Neuronal stem cell (in vitro differentiated cells): ENCODE results near the gene ANO3.

Source experiments
- DNase-seq: peaks from one replicate; pipeline ENCODE4 v3.0.0-alpha.2; 2013; ENCODE audit warnings: low spot score
- H2AFZ ChIP-seq: one replicate; pipeline ENCODE4 v1.6.1; 2013; ENCODE audit warnings: mild to moderate bottlenecking, low read length, inconsistent platforms
- H2AK5ac ChIP-seq: 2 replicates; pipeline ENCODE4 v1.6.1; 2013; ENCODE audit warnings: low read depth, mild to moderate bottlenecking, inconsistent platforms, low read length, moderate library complexity, mixed read lengths
- H2BK120ac ChIP-seq: 2 replicates; pipeline ENCODE4 v1.6.1; 2013; ENCODE audit warnings: low read depth, mild to moderate bottlenecking, inconsistent platforms, low read length, moderate library complexity, mixed read lengths
- H2BK12ac ChIP-seq: one replicate; pipeline ENCODE4 v1.6.1; 2013; ENCODE audit warnings: low read length, inconsistent platforms
- H2BK15ac ChIP-seq: 2 replicates; pipeline ENCODE4 v1.6.1; 2013; ENCODE audit warnings: mild to moderate bottlenecking, low read length, inconsistent platforms, mixed read lengths
- H2BK5ac ChIP-seq: one replicate; pipeline ENCODE4 v1.6.1; 2013; ENCODE audit warnings: inconsistent platforms, mild to moderate bottlenecking, low read length, moderate library complexity
- H3K14ac ChIP-seq: one replicate; pipeline ENCODE4 v1.6.1; 2013; ENCODE audit warnings: low read length, inconsistent platforms
- H3K18ac ChIP-seq: 2 replicates; pipeline ENCODE4 v1.6.1; 2013; ENCODE audit warnings: low read length, inconsistent platforms
- H3K23ac ChIP-seq: 2 replicates; pipeline ENCODE4 v1.6.1; 2013; ENCODE audit warnings: low read depth, mild to moderate bottlenecking, mixed read lengths, low read length, inconsistent platforms; ENCODE audit not compliant: poor library complexity
- H3K27ac ChIP-seq: replicated peaks from 3 replicates; pipeline ENCODE4 v1.5.1; 2013; ENCODE audit warnings: low read length, inconsistent platforms
- H3K27me3 ChIP-seq, 3 experiments: 2 replicates each; pipeline ENCODE4 v1.6.1; 2013; ENCODE audit warnings: low read length in 3 of 3, mild to moderate bottlenecking in 2 of 3, inconsistent platforms in 1 of 3, low read depth in 1 of 3, mixed read lengths in 1 of 3, moderate library complexity in 1 of 3; ENCODE audit not compliant: control insufficient read depth in 3 of 3, insufficient read depth in 3 of 3
- H3K36me3 ChIP-seq, 2 donors: replicated peaks in 1 of 2; 2 replicates each; pipeline ENCODE4 v1.6.1; 2013; ENCODE audit warnings: low read length in 2 of 2; ENCODE audit not compliant: control insufficient read depth in 2 of 2, insufficient read depth in 2 of 2
- H3K4ac ChIP-seq: 2 replicates; pipeline ENCODE4 v1.6.1; 2013; ENCODE audit warnings: inconsistent platforms, mild to moderate bottlenecking, low read length, moderate library complexity
- H3K4me1 ChIP-seq, 2 donors: 1 replicate in 1 of 2; 2 replicates in 1 of 2; pipeline ENCODE4 v1.6.1; 2013; ENCODE audit warnings: low read length in 2 of 2, low read depth in 1 of 2; ENCODE audit not compliant: control insufficient read depth in 2 of 2, insufficient read depth in 1 of 2
- H3K4me2 ChIP-seq: one replicate; pipeline ENCODE4 v1.6.1; 2013; ENCODE audit warnings: mild to moderate bottlenecking, low read length, inconsistent platforms; ENCODE audit not compliant: insufficient read depth, poor library complexity, severe bottlenecking
- H3K4me3 ChIP-seq, 2 donors: 2 replicates each; pipeline ENCODE4 v1.5.1; 2013; ENCODE audit warnings: low read length in 2 of 2, mild to moderate bottlenecking in 2 of 2, inconsistent platforms in 1 of 2, moderate library complexity in 1 of 2
- H3K79me1 ChIP-seq: one replicate; pipeline ENCODE4 v1.6.1; 2013; ENCODE audit warnings: low read depth, mild to moderate bottlenecking, inconsistent platforms, low read length, moderate library complexity
- H3K9ac ChIP-seq: one replicate; pipeline ENCODE4 v1.6.1; 2013; ENCODE audit warnings: mild to moderate bottlenecking, low read depth, low read length, inconsistent platforms; ENCODE audit not compliant: poor library complexity
- H3K9me3 ChIP-seq, 2 donors: replicated peaks in 1 of 2; 2 replicates each; pipeline versions ENCODE3 to v1.6.1; 2013; ENCODE audit warnings: low read length in 2 of 2, mild to moderate bottlenecking in 2 of 2, inconsistent platforms in 1 of 2, low read depth in 1 of 2, mixed read lengths in 1 of 2, moderate library complexity in 1 of 2; ENCODE audit not compliant: control insufficient read depth in 2 of 2, insufficient read depth in 1 of 2
- H4K8ac ChIP-seq: one replicate; pipeline ENCODE4 v1.6.1; 2013; ENCODE audit warnings: low read depth, mild to moderate bottlenecking, inconsistent platforms, low read length, moderate library complexity
- H4K91ac ChIP-seq: one replicate; pipeline ENCODE4 v1.6.1; 2013; ENCODE audit warnings: low read length, low read depth, mild to moderate bottlenecking, inconsistent platforms; ENCODE audit not compliant: poor library complexity
- WGBS, 2 donors: extraction: QIAGEN DNeasy Blood & Tissue Kit; methylation state at CpG; one replicate each; pipeline ENCODE4 v1.1.7; 2013; ENCODE audit warnings: missing lambda C conversion rate in 2 of 2, mixed read lengths in 1 of 2; ENCODE audit not compliant: insufficient read length in 2 of 2, insufficient replicate concordance in 1 of 2; ENCODE audit errors: extremely low coverage in 2 of 2; 5-methylcytosine and 5-hydroxymethylcytosine counted together

ANO3 gene

GRCh38 chr11:26442131-26442530 is 110.2 kb downstream of the ANO3 start:
- no peaks in the 10 kb centered on the region for H3K4me1 ChIP-seq
- H2BK120ac ChIP-seq = no peak overlapping the region
- H3K23ac ChIP-seq = no peak overlapping the region
- H3K9me3 ChIP-seq = no peaks in the 10 kb centered on the region
- H2BK12ac ChIP-seq = no peak overlapping the region
- no peaks in the 10 kb centered on the region for H3K27me3 ChIP-seq
- no peak overlapping the region for H2BK5ac ChIP-seq
- no CpG with 5 or more reads among the region's 2 CpGs for WGBS, 2 donors
- H3K14ac ChIP-seq = no peak overlapping the region
- H2AK5ac ChIP-seq = no peak overlapping the region
- no peak overlapping the region for H3K4me3 ChIP-seq
- H3K4me2 ChIP-seq = no peak overlapping the region
- no peak overlapping the region for H3K27ac ChIP-seq
- no peak overlapping the region for H3K18ac ChIP-seq
- no peak overlapping the region for H4K91ac ChIP-seq
- H3K36me3 ChIP-seq = no peaks in the 10 kb centered on the region
- no peak overlapping the region for H2BK15ac ChIP-seq
- H3K4ac ChIP-seq = no peak overlapping the region
- H4K8ac ChIP-seq = no peak overlapping the region
- no peaks in the 10 kb centered on the region for H3K79me1 ChIP-seq
- DNase-seq = no peak
- no peak overlapping the region for H3K9ac ChIP-seq
- no peak overlapping the region for H2AFZ ChIP-seq

GRCh38 chr11:26443617-26444016 is 111.7 kb downstream of the ANO3 start:
- WGBS, 2 donors = no CpG with 5 or more reads among the region's 3 CpGs
- H3K27ac ChIP-seq = no peak overlapping the region

GRCh38 chr11:26457636-26458035 is 125.7 kb downstream of the ANO3 start:
- H3K9ac ChIP-seq = no peak overlapping the region
- no peak overlapping the region for H2BK120ac ChIP-seq
- H2AFZ ChIP-seq = no peak overlapping the region
- no peak overlapping the region for H3K14ac ChIP-seq
- no peak for DNase-seq
- no CpG with 5 or more reads among the region's 1 CpG for WGBS, 2 donors
- no peaks in the 10 kb centered on the region for H3K9me3 ChIP-seq
- H3K4me1 ChIP-seq = no peaks in the 10 kb centered on the region
- H3K4me2 ChIP-seq = no peak overlapping the region
- no peak overlapping the region for H3K4ac ChIP-seq
- H3K27ac ChIP-seq = no peak overlapping the region
- H3K23ac ChIP-seq = no peak overlapping the region
- no peak overlapping the region for H2AK5ac ChIP-seq
- no peaks in the 10 kb centered on the region for H3K27me3 ChIP-seq
- no peak overlapping the region for H2BK12ac ChIP-seq
- no peak overlapping the region for H2BK5ac ChIP-seq
- H3K79me1 ChIP-seq = no peaks in the 10 kb centered on the region
- H3K36me3 ChIP-seq = no peaks in the 10 kb centered on the region
- no peak overlapping the region for H4K91ac ChIP-seq
- H3K18ac ChIP-seq = no peak overlapping the region
- H4K8ac ChIP-seq = no peak overlapping the region
- no peak overlapping the region for H2BK15ac ChIP-seq
- H3K4me3 ChIP-seq = no peak overlapping the region

More at GRCh38 chr11:26443617-26444016, 111.7 kb downstream of the ANO3 start:
- DNase-seq = no peak
- H2BK120ac ChIP-seq = no peak overlapping the region
- H3K4me3 ChIP-seq = no peak overlapping the region
- H4K91ac ChIP-seq = no peak overlapping the region
- no peak overlapping the region for H2BK5ac ChIP-seq
- no peak overlapping the region for H2AFZ ChIP-seq
- no peak overlapping the region for H2BK15ac ChIP-seq
- H3K18ac ChIP-seq = no peak overlapping the region
- H3K14ac ChIP-seq = no peak overlapping the region
- no peak overlapping the region for H2BK12ac ChIP-seq
- no peaks in the 10 kb centered on the region for H3K27me3 ChIP-seq
- H3K4me2 ChIP-seq = no peak overlapping the region
- no peaks in the 10 kb centered on the region for H3K9me3 ChIP-seq
- no peaks in the 10 kb centered on the region for H3K36me3 ChIP-seq
- H3K4me1 ChIP-seq = no peaks in the 10 kb centered on the region
- no peaks in the 10 kb centered on the region for H3K79me1 ChIP-seq
- no peak overlapping the region for H3K4ac ChIP-seq
- no peak overlapping the region for H2AK5ac ChIP-seq
- H3K23ac ChIP-seq = no peak overlapping the region
- H4K8ac ChIP-seq = no peak overlapping the region
- H3K9ac ChIP-seq = no peak overlapping the region

GRCh38 chr11:26465274-26465673 is 133.3 kb downstream of the ANO3 start:
- DNase-seq = no peak
- no peaks in the 10 kb centered on the region for H3K9me3 ChIP-seq
- no peaks in the 10 kb centered on the region for H3K4me1 ChIP-seq
- no peak overlapping the region for H2BK15ac ChIP-seq
- no peaks in the 10 kb centered on the region for H3K79me1 ChIP-seq
- H3K4ac ChIP-seq = no peak overlapping the region
- no peak overlapping the region for H3K9ac ChIP-seq
- no peak overlapping the region for H3K4me2 ChIP-seq
- H3K27ac ChIP-seq = no peak overlapping the region
- H4K8ac ChIP-seq = no peak overlapping the region
- no peak overlapping the region for H4K91ac ChIP-seq
- no peak overlapping the region for H3K14ac ChIP-seq
- no peak overlapping the region for H2AK5ac ChIP-seq
- no peak overlapping the region for H3K4me3 ChIP-seq
- no peak overlapping the region for H2BK5ac ChIP-seq
- H2BK12ac ChIP-seq = no peak overlapping the region
- no peaks in the 10 kb centered on the region for H3K27me3 ChIP-seq
- no peak overlapping the region for H3K23ac ChIP-seq
- no peaks in the 10 kb centered on the region for H3K36me3 ChIP-seq
- H2BK120ac ChIP-seq = no peak overlapping the region
- no peak overlapping the region for H2AFZ ChIP-seq
- no peak overlapping the region for H3K18ac ChIP-seq
